ENCODE results near the gene VPS13D.

The VPS13D gene

DNA sequence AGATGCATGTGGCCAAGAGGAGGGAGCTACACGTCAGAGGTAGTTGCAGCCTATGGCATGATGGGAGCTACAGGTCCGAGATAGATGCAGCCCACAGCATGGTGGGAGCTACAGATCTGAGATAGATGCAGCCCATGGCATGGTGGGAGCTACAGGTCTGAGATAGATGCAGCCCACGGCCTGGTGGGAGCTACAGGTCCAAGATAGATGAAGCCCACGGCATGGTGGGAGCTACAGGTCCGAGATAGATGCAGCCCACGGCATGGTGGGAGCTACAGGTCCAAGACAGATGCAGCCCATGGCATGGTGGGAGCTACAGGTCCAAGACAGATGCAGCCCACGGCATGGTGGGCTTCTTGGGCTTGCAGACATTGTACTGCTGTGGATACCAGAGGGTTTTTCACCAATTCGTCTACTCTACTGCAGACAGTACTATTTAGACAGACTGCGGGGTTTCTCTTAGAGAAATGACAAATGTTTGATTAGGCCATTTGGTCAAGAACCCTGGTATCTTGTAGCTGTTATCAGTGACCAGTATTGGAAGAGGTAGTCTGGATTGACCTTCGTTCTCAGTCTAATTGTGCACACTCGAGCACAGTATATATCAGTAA is 260.8 kb downstream of the VPS13D start:
- Histone ChIP-seq H3K4me3 (ENCODE audit: low read depth, low read length, poor library complexity, severe bottlenecking) (no peak overlapping the region), H3K9ac (ENCODE audit: low read length) (no peak overlapping the region), H3K27ac (ENCODE audit: low read depth, low read length, poor library complexity, severe bottlenecking) (no peak overlapping the region), H2AFZ (ENCODE audit: low read length) (no peak overlapping the region), H3K27me3 (ENCODE audit: insufficient read depth, low read length) (no peaks in the 10 kb centered on the region), H4K20me1 (ENCODE audit: insufficient read depth, low read length) (no peaks in the 10 kb centered on the region), H3K9me3 (ENCODE audit: low read length) (no peaks in the 10 kb centered on the region), H3K9me2 (ENCODE audit: low read depth, low read length) (no peaks in the 10 kb centered on the region), H3K4me1 (ENCODE audit: insufficient read depth, low read length, severe bottlenecking) (no peaks in the 10 kb centered on the region), H3F3A (ENCODE audit: insufficient read depth, low read length) (no peaks in the 10 kb centered on the region), H3K4me2 (ENCODE audit: low read length) (no peak overlapping the region), H3K36me3 (ENCODE audit: insufficient read depth, low read length) (no peaks in the 10 kb centered on the region; the same call in 1 of the 2 replicates), H3K79me2 (ENCODE audit: insufficient read depth, low read length) (no peaks in the 10 kb centered on the region)
- no peak for TF ChIP-seq EZH2 (IDR thresholded peaks at IDR 0.05; ENCODE audit: borderline replicate concordance, low read length)
- TF ChIP-seq CTCF (IDR thresholded peaks at IDR 0.05; ENCODE audit: low read length): no peak

DNA sequence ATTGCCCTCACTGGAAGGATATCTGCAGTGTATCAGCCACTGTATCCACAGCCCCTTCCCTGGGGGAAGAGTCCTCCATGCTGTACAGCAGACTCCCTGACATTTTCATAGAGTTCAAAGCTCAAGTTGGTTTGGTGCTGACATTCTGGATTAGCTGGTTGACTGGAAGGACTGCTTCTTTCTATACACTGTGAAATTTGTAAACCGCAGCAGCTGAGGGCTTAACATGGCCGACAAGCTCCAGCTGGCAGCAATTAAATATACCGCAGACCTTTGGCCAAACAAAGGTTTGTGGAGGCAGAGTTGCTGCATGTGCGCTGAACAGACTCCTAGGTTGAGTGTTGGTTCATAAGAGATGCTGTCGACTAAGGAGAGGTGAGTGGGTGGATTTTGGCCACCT is 261.8 kb downstream of the VPS13D start:
- no peak for TF ChIP-seq CTCF (IDR thresholded peaks at IDR 0.05; ENCODE audit: low read length)
- TF ChIP-seq EZH2 (IDR thresholded peaks at IDR 0.05; ENCODE audit: borderline replicate concordance, low read length): no peak

GRCh38 chr1:12495725-12496124 is 265.9 kb downstream of the VPS13D start:
- no peaks in the 10 kb centered on the region; the same call in 1 of the 2 replicates for H3K36me3 ChIP-seq (ENCODE audit: insufficient read depth, low read length)
- H3K27ac ChIP-seq (ENCODE audit: low read depth, low read length, poor library complexity, severe bottlenecking): no peak overlapping the region
- no peaks in the 10 kb centered on the region for H4K20me1 ChIP-seq (ENCODE audit: insufficient read depth, low read length)
- H3K4me2 ChIP-seq (ENCODE audit: low read length): no peak overlapping the region
- H3K27me3 ChIP-seq (ENCODE audit: insufficient read depth, low read length): no peaks in the 10 kb centered on the region
- no peak overlapping the region for H2AFZ ChIP-seq (ENCODE audit: low read length)
- no peaks in the 10 kb centered on the region for H3K4me1 ChIP-seq (ENCODE audit: insufficient read depth, low read length, severe bottlenecking)
- H3K9me2 ChIP-seq (ENCODE audit: low read depth, low read length): no peaks in the 10 kb centered on the region
- no peaks in the 10 kb centered on the region for H3K79me2 ChIP-seq (ENCODE audit: insufficient read depth, low read length)
- H3K9ac ChIP-seq (ENCODE audit: low read length): no peak overlapping the region
- H3K9me3 ChIP-seq (ENCODE audit: low read length): no peaks in the 10 kb centered on the region
- H3K4me3 ChIP-seq (ENCODE audit: low read depth, low read length, poor library complexity, severe bottlenecking): no peak overlapping the region
- no peaks in the 10 kb centered on the region for H3F3A ChIP-seq (ENCODE audit: insufficient read depth, low read length)
- no peak for TF ChIP-seq CTCF (IDR thresholded peaks at IDR 0.05; ENCODE audit: low read length)
- TF ChIP-seq EZH2 (IDR thresholded peaks at IDR 0.05; ENCODE audit: borderline replicate concordance, low read length): no peak

More for the DNA sequence above, 261.8 kb downstream of the VPS13D start:
- Histone ChIP-seq H3K4me3 (ENCODE audit: low read depth, low read length, poor library complexity, severe bottlenecking) (no peak overlapping the region), H3K36me3 (ENCODE audit: insufficient read depth, low read length) (no peaks in the 10 kb centered on the region; the same call in 1 of the 2 replicates), H3K4me1 (ENCODE audit: insufficient read depth, low read length, severe bottlenecking) (no peaks in the 10 kb centered on the region), H2AFZ (ENCODE audit: low read length) (no peak overlapping the region), H3K9me2 (ENCODE audit: low read depth, low read length) (no peaks in the 10 kb centered on the region), H3F3A (ENCODE audit: insufficient read depth, low read length) (no peaks in the 10 kb centered on the region), H3K9me3 (ENCODE audit: low read length) (no peaks in the 10 kb centered on the region), H3K9ac (ENCODE audit: low read length) (no peak overlapping the region), H3K4me2 (ENCODE audit: low read length) (no peak overlapping the region), H3K27me3 (ENCODE audit: insufficient read depth, low read length) (no peaks in the 10 kb centered on the region), H3K79me2 (ENCODE audit: insufficient read depth, low read length) (no peaks in the 10 kb centered on the region), H3K27ac (ENCODE audit: low read depth, low read length, poor library complexity, severe bottlenecking) (no peak overlapping the region), H4K20me1 (ENCODE audit: insufficient read depth, low read length) (no peaks in the 10 kb centered on the region)
